Esophagus muscularis mucosa (tissue), 4 donors: ENCODE data around the gene ELOB.

ENCODE experiments used
- EP300 ChIP-seq: sonication (generic); formaldehyde crosslinking; IDR thresholded peaks from one replicate; pipeline ENCODE4 v1.6.1; 2017; ENCODE audit warnings: antibody characterized with exemption
- POLR2A ChIP-seq: fragments of 450-650 bp; IDR thresholded peaks from one replicate; pipeline ENCODE4 v1.6.1; 2017; ENCODE audit warnings: antibody characterized with exemption, moderate library complexity, mild to moderate bottlenecking, low read depth
- POLR2AphosphoS5 ChIP-seq, 2 donors: sonication (generic); formaldehyde crosslinking; IDR thresholded peaks; one replicate each; pipeline ENCODE4 v1.6.1; 2017; ENCODE audit warnings: antibody characterized with exemption in 2 of 2
- TF ChIP-seq, protein P1 (sequence below), 3 experiments: fragments of 200-600 bp in 2 of 3; fragments of 450-650 bp in 1 of 3; sonication (generic) in 2 of 3; IDR thresholded peaks; one replicate each; pipeline ENCODE4 v1.5.1; 2017 to 2019; ENCODE audit warnings: antibody characterized with exemption in 3 of 3, mild to moderate bottlenecking in 2 of 3, moderate library complexity in 1 of 3

DNA sequence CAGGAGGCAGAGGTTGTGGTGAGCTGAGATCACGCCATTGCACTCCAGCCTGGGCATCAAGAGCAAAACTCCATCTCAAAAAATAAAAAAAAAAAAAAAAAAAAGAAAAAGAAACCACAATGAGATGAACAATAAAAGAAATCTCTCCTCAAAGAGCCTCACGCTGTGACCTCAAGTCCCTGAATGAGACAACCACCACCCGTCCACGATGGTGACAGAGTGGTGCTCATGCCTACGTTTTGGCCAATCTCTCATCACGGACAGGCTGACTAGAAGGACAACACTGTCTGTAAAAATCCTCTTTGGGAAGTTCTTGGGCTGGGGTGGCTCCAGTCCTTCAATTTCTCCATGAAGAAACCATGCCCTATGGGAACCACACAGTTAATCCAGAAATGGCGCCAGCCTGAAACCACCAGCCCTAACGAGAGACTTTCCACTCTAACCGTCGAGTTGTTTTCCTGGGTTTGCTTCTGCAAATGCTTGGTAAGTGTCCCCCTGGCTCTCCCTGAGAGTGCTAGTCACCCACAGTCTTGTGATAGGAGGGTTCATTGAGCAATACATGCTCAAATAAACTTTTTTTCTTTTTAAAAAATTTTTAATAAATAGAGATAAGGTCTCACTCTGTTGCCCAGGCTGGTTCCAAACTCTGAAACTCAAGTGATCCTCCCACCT lies 42.1 kb downstream of the ELOB start:
- no peak for TF ChIP-seq POLR2A
- TF ChIP-seq, protein P1, sequence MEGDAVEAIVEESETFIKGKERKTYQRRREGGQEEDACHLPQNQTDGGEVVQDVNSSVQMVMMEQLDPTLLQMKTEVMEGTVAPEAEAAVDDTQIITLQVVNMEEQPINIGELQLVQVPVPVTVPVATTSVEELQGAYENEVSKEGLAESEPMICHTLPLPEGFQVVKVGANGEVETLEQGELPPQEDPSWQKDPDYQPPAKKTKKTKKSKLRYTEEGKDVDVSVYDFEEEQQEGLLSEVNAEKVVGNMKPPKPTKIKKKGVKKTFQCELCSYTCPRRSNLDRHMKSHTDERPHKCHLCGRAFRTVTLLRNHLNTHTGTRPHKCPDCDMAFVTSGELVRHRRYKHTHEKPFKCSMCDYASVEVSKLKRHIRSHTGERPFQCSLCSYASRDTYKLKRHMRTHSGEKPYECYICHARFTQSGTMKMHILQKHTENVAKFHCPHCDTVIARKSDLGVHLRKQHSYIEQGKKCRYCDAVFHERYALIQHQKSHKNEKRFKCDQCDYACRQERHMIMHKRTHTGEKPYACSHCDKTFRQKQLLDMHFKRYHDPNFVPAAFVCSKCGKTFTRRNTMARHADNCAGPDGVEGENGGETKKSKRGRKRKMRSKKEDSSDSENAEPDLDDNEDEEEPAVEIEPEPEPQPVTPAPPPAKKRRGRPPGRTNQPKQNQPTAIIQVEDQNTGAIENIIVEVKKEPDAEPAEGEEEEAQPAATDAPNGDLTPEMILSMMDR (IDR thresholded peaks at IDR 0.05) = no peak
- TF ChIP-seq EP300 = no peak
- no peak for TF ChIP-seq POLR2AphosphoS5 (IDR thresholded peaks at IDR 0.05)
